HG03064 (cell line): ENCODE measurements around the gene DLG2.
"Not testable (repeated sequence)": the region's sequence is repeated elsewhere in the genome, so short reads cannot be mapped to it uniquely, and the experiment has no call there.

ENCODE experiments used
- ATAC-seq: cut with Tn5 transposase; IDR thresholded peaks from one replicate; pipeline ENCODE4 v1.9.1; 2021; ENCODE audit warnings: low read depth; ENCODE audit not compliant: unreplicated experiment

The DLG2 gene

DNA sequence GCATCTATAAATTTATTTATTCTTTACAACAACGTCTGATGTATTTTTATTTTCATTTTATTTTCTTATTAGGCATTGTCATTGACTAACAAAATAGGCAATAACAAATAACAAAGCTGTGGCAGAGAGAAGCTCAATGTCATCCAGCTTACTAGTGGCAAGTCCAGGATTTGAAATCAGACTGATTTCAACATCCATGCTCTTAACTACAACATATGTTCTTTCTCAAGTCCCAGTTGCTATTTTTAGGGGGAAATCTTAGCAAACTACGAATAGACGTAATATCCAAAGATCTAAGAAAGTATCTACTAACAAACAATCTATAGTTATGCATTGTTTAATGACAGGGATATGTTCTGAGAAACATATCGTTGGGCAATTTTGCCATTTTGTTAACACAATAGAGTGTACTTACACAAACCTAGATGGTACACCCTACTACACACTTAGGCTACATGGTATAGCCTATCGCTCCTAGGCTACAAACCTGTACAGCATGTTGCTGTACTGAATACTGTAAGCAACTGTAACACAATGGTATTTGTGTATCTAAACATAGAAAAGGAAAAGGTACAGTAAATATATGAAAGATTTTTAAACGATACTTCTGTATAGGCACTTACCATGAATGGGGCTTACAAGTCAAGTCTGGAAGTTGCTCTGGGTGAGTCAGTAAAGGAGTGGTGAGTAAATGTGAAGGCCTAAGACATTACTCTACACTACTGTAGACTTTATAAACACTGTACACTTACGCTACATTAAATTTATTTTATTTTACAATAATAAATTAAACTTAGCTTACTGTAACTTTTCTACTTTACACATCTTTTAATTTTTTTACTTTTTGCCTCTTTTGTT lies 151.3 kb downstream of the DLG2 start:
- ATAC-seq, result no peak

DNA sequence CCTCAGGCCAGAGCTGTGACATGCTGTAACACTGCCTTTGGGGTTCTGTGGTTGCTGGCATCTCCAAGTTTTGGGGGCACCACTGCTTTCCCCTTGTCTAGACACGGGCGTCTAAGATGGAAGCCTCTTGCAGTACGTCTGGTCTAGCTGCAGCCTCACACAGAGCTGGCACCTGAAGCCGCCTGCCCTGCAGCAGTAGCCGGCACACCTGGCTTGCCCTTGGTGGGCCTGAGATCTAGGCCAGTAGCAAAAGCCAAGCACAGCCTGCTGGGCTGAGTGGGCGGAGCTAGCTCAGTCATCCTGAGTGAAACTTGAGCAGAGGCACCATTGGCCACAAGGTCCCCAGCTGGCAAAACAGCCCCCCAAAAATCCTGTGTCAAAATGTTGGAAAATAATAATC lies 154.2 kb downstream of the DLG2 start:
- no peak for ATAC-seq

DNA sequence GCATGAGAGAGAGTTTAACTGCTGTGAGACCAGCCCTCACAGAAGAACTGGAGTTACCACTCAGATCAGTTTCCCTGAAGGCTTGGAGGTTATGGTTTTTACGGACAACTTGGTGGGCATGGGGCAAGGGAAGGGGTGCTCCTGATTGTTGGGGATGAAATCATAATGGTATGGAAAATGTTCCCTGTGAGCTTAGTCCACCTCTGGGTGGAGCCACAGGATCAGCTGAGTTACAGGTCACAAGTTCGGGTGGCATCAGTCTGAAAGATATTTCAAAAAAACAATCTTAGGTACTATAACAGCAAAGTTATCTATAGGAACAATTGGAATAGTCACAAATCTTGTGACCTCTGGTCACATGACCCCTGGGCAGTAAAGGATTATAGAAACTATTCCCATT lies 162.9 kb downstream of the DLG2 start:
- ATAC-seq, result no peak

DNA sequence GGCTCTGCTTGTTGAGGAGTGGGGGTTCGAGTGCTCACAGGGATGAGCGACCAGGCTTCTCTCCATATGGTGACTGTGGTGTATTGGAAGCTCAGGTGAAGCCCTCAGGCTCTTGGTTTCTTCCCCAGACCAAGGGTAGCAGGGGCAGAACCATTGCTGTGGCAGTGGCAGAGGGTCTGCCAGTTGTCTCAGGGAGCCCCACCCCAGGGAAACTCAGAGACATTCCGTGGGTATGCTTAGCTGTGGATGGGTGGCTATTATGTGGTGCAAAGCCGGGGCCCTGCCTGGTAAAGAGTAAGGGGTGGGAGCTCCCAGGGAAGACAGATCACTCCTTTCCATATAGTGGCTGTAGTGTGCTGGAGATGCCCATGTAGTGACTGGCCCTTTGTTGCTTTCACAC lies 167.8 kb downstream of the DLG2 start:
- ATAC-seq, result no peak

DNA sequence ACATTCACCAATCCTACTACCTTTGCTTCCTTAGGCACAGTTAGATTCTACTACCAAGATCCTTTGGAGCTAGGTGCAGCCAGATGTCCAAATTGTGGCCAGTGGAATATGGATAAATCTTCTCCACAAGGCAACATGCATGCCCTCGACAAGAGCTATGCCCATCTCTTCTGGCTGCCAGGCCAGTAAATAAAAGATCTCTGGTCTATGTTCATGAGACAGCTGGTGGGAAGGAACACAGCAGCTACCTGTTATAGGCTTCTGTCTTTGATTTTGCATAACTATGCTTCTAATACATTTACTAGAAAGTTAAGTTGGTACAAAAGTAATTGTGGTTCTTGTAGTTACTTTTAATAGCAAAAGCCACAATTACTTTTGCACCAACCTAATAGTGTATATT lies 182.7 kb downstream of the DLG2 start:
- no peak for ATAC-seq

DNA sequence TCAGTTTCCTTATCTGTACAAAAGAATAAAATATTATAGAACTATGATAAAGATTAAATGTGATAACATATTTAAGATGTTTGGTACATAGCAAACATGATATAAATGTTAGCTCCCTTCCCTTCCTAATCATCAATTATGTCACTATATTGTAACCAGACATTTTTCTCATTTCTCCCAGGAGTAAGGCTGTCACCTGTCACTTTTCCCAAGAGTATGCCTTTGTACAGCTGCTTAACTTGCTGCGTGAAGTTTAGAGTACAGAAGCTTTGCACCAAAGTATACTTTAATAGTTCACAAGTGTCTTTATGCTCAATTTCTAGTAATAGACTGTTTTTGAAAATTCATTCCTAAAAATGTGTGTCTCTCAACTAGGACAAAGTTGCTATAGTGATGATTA lies 186.9 kb downstream of the DLG2 start:
- no peak for ATAC-seq

DNA sequence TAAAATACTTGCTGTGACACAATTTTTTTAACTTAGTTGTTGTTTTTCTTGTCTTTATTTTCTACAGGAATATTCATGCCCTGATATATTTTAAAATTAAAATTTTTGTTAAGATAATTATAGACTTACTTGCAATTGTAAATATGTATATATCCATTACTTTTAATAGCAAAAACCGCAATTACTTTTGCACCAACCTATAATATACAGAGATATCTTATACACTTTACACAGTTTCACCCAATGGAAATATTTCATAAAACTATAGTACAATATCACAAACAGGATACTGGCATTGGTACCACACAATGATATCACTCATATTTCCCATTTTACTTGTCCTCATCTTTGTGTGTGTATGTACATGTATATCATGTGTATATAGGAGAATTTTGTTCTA lies 188.8 kb downstream of the DLG2 start:
- ATAC-seq, result no peak

DNA sequence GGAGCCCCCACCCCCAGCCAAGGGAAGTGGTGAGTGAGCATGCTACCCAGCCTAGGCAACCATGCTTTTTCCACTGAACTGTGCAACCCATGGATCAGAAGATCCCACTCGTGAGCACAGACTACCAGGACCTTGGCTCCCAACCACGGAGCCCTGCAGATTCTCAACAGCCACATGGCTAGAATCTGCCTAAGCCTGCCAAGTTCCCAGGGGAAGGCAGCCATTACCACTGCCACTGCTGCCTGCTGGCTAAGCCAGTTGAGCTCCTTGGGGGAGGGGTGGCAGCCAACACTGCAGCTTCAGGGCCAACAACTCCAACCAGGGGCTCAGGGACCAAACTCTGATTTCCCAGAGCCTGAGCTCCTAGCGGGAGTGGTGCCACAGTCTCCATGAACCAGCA lies 195.8 kb downstream of the DLG2 start:
- no peak for ATAC-seq

DNA sequence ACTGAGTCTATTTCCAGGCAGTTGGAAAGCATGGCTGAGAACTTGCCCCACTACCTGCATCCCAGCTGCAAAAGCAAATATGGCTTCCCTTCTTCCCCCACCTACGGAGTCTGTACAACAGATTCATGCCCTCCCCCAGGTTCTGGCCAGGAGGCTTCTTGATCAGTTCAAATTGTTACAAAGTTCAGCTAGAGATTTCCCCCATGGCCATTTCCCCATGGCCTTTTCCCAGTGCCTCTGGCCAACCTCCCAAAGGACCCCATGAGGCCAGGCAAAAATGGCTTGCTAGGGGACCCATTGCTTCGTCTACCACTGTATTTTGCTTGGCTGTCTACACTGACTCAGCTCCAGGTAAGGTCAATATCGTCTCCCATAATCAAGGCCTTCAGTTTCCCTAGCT lies 203.3 kb downstream of the DLG2 start:
- ATAC-seq, result no peak

DNA sequence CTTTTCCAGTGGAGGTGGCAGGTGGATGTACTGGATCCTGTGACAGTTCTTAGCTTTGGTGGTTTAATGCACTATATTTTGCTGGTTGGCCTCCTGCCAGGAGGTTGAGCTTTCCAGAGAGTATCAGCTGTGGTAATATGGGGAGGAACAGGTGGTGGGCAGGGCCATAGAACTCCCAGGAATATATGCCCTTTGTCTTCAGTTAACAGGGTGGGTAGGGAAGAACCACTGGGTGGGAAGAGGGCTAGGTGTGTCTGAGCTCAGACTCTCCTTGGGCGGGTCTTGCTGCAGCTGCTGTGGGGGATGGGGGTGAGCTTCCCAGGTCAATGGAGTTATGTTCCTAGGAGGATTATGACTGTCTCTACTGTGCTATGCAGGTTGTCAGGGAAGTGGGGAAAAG lies 203.8 kb downstream of the DLG2 start:
- no peak for ATAC-seq

DNA sequence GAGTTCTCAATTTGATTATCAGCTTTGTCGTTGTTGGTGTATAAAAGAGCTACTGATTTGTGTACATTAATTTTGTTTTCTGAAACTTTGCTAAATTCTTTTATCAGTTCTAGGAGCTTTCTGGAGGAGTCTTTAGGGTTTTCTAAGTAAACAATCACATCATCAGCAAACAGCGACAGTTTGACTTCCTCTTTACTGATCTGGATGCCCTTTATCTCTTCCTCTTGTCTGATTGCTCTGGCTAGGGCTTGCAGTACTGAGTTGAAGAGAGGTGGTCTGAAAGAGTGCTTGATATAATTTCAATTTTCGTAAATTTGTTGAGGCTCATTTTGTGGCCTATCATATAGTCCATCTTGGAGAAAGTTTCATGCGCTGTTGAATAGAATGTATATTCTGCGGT lies 213.0 kb downstream of the DLG2 start:
- no peak for ATAC-seq

DNA sequence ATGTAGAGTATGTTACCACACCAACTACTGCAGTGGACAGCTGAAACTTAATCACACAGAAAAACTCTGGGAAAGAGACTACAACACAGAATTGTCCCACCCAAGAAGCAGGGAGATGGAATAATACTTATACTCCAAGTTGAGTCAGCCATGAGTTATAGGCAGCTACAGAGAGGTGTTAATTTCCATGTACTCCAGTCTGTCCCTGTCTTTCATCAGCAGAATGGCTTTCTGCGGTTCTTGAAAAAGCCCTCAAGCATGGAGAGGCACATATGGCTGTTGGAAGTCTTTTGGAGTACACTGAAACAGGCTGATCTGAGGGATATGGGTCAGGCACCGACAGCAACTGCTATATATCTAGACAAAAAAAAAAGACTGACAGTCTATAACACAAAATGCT lies 219.5 kb downstream of the DLG2 start:
- no peak for ATAC-seq

DNA sequence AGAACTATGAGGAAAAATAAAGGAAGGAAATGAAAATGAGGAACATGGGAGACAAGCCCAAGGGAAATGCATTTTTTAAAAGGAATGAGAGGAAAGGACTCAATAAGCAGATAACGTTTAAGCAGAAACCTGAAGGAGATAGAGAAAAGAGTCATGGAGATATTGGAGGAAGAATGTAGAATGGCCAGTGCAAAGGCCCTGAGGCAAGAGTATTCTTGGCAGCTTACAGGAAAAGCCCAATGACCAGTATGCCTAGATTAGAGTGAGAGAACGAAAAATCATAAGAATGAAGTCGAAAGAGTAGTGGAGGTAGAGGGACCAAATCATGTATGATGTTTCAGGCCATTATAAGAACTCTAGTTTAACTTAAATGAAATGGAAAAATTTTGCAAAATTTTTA lies 220.3 kb downstream of the DLG2 start:
- no peak for ATAC-seq

DNA sequence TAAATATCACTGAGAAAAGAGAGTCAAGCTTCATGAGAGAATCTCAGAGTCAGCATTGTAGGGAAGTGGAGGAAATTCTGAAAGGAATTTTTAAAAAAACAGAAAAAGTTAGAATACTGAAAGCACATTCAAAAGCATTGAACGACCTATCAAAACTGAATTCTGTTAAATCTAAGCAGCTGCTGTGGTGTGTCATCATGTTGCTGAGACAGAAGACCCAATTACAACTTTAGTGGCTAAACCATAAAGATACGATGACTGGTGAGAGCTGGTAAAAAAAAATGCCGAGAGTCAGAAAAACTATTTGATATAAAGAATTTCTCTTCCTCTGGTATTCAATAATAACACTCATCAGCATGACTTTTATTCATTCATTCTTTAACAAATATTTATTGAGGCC lies 220.8 kb downstream of the DLG2 start:
- ATAC-seq, result no peak

DNA sequence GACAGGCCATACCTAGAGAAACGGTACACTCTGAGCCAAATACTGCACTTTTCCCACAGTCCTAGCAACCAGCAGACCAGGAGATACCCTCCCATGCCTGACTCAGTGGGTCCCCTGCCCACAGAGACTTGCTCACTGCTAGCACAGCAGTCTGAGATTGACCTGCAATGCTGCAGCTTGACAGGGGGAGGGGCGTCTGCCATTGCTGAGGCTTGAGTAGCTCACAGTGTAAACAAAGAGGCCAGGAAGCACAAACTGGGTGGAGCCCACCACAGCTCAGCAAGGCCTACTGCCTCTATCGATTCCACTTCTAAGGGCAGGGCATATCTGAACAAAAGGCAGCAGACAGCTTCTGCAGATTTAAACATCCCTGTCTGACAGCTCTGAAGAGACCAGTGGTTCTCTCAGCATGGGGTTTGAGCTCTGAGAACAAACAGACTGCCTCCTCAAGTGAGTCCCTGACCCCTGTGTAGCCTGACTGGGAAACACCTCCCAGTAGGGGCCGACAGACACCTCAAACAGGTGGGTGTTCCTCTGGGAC lies 231.6 kb downstream of the DLG2 start:
- not testable (repeated sequence) for ATAC-seq

DNA sequence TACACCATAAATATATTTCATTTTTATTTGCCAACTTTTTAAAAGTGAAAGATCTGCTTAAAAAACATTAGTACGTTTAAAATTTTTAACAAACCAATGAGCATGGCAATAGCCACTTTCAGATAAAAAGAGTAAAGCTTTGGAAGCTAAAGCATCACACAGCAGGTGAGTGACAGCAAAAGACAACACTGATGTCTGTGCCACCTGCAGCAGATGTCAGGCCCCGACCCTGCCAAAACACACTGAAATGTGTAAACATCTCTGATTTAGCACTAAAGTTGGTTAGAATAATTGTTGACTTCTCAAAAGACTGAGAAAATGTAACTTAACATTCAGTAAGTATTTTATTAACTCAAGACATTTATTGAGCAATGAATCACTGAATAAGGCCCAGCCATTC lies 232.9 kb downstream of the DLG2 start:
- no peak for ATAC-seq

DNA sequence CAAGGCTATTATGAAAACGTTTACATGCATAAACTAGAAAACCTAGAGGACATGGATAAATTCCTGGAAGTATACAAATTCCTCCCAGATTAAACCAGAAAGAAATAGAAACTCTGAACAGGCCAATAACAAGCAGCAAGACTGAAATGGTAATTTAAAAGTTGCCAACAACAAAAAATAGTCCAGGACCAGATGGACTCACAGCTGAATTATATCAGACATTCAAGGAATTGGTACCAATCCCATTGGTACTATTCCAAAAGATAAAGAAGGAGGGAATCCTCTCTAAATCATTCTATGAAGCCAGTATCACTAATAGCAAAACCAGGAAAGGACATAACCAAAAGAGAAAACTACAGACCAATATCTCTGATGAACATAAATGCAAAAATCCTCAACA lies 236.0 kb downstream of the DLG2 start:
- no peak for ATAC-seq

DNA sequence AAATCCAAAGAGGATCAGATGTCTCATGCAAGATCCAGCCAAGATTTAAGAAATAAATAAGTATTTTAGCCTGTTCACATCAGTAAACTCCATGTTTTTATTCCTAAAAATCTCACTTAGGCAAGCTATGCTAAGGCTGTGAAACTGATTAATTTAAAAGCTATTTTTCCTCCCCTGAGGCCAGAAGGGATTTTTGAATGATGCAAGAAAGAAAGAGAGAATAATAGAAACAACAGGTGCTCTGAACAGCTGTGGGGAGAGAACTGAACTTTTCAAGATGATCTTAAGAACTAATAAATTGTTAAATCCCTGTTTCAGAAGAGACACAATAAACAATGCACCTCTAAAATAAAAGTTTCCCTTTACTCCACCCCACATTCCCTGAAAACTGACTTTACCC lies 241.6 kb downstream of the DLG2 start:
- ATAC-seq, result no peak

DNA sequence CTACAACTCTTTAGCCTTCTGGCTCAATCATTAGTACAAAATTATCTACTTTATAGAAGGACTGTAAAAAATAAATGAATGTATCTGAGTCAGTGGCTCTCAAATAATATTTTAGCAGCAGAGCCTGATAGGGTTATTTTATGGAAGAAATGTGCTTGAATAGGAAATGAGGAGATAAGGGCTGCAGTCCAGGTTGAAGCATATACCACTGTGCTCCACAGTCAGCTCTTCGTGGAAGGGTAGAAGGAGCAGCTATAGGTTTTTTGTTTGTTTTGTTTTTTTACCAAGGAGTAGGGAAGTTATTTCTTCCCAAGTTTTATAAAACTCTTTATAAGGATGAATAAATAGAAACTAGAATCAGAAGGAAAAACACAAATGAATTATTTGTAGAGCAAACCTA lies 242.0 kb downstream of the DLG2 start:
- no peak for ATAC-seq

DNA sequence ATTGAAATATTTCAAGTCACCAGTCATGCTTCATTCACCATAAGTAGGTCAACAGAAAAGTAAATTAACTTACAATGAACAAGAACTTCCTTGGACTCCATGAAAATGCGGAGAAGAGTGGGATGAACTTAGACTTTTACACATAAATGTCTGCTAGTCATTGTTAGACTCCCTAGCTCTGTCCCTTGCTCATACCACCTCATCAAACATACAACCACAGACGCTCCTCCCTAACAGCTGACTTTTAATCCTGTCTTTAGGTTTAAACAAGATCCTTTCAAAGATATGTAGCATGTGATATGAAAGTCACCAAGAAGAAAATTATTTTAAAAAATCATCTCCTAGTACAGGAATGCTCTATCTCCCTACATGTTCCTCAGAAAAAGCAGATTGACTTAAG lies 248.1 kb downstream of the DLG2 start:
- ATAC-seq, result no peak

DNA sequence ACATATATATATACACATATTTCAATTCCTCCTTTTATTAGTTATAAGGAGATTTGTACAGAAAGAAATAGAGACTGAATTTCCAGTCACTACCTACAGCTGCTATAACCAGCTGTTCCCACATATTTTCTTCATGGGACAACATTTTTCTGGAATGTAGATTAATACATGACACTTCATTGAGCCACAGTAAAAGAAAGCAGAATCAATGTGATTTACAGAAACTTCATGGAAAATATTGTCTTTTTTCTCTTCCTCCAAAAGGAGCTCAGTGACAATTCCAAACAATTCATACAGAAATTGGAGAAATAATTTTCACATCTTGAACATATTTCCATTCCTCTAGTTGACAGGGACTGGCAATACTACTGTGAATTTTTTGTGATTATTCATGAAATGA lies 249.2 kb downstream of the DLG2 start:
- no peak for ATAC-seq

DNA sequence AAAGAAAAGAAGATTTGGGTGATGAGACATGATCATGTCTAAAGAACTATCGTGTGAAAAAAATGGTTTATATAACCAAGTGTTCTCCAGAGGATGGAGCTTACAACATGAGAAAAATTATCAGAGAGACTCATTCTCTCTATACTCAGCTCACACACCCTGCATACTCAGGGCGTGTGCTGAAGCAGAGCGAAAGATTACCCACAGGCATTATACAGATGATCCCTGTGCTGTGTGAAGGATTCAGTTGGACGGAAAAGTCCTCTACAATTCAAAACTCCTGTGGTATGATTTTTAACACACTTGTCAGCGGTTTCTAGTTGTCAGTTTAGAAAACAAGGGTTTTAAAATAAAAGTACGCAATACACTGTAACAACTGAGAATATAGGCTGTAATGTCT lies 267.3 kb downstream of the DLG2 start:
- no peak for ATAC-seq

DNA sequence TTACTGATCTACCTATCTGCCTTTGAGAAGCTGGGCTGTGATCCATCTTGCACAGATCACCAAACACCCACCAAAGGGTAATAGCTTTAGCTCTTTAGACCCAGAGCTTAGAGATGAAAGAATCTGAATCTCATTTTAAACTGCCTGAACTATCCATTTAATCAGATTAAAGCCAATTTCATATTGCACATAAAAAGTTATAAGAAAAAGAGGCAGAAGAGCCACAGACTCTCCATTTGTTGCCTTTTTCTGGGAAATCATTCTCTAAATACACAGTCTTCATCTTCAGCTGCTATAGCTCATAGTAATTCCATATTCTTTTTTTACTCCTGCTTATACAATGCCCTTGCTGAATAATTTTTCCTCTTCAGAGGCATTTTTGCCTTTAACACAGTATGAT lies 271.2 kb downstream of the DLG2 start:
- no peak for ATAC-seq
